ENCODE results near the gene KISS1R.

KISS1R gene

GRCh38 chr19:937259-937694, 20.1 kb downstream of the KISS1R start:
- no peak overlapping the region for H3K4me3 ChIP-seq (ENCODE audit: low read length)
- no peak for TF ChIP-seq CTCF (IDR thresholded peaks at IDR 0.05; ENCODE audit: insufficient read depth, low read depth, low read length, missing control alignments)
- DNase-seq (ENCODE audit: low read depth) = no peak

GRCh38 chr19:938233-938923, 21.2 kb downstream of the KISS1R start:
- no peak for TF ChIP-seq CTCF (IDR thresholded peaks at IDR 0.05; ENCODE audit: insufficient read depth, low read depth, low read length, missing control alignments)
- no peak for DNase-seq (ENCODE audit: low read depth)
- no peak overlapping the region for H3K4me3 ChIP-seq (ENCODE audit: low read length)

- no peak overlapping the region for H3K4me3 ChIP-seq (ENCODE audit: low read length)
- DNase-seq (ENCODE audit: low read depth) = no peak
- no peak for TF ChIP-seq CTCF (IDR thresholded peaks at IDR 0.05; ENCODE audit: insufficient read depth, low read depth, low read length, missing control alignments)
Observed at GRCh38 chr19:939439-939838, 22.3 kb downstream of the KISS1R start.

- DNase-seq (ENCODE audit: low read depth) = no peak
- H3K4me3 ChIP-seq (ENCODE audit: low read length) = no peak overlapping the region
- no peak for TF ChIP-seq CTCF (IDR thresholded peaks at IDR 0.05; ENCODE audit: insufficient read depth, low read depth, low read length, missing control alignments)
Observed at GRCh38 chr19:939922-940321, 22.8 kb downstream of the KISS1R start.

- DNase-seq (ENCODE audit: low read depth) = peak; percentile 48
- no peak for TF ChIP-seq CTCF (IDR thresholded peaks at IDR 0.05; ENCODE audit: insufficient read depth, low read depth, low read length, missing control alignments)
- H3K4me3 ChIP-seq (ENCODE audit: low read length) = peak overlapping the region; percentile 29
Observed at GRCh38 chr19:940591-941291, 23.6 kb downstream of the KISS1R start.

GRCh38 chr19:941292-942132, 24.4 kb downstream of the KISS1R start:
- H3K4me3 ChIP-seq (ENCODE audit: low read length) = peak overlapping the region; percentile 29
- no peak for DNase-seq (ENCODE audit: low read depth)
- no peak for TF ChIP-seq CTCF (IDR thresholded peaks at IDR 0.05; ENCODE audit: insufficient read depth, low read depth, low read length, missing control alignments)

Measured in epithelial cell of esophagus (primary cell).